GM23338 (cell line): ENCODE data around the gene RNF150. TPM values are rescaled to one million over a fixed set of nuclear protein-coding genes. Genes with fewer than 3 reads are reported as not detected.

Experiments
- ATAC-seq: fragments of 200-7000 bp; cut with Tn5 transposase; 3 replicates; pipeline ENCODE4 v1.9.1; 2020
- DNase-seq: peaks from one replicate; pipeline ENCODE4 v3.0.0-alpha.2; 2015; ENCODE audit warnings: low spot score
- H2AFZ ChIP-seq: fragments of 200-600 bp; sonication (generic); 2 replicates; pipeline ENCODE4 v1.8.0; 2016; ENCODE audit warnings: antibody characterized with exemption, mild to moderate bottlenecking, moderate library complexity
- H3F3A ChIP-seq: fragments of 200-600 bp; sonication (generic); replicated peaks from 2 replicates; pipeline ENCODE4 v1.8.0; 2017; ENCODE audit warnings: antibody characterized with exemption, mixed run types, low read depth
- H3K27ac ChIP-seq: fragments of 200-600 bp; sonication (generic); 2 replicates; pipeline ENCODE4 v1.6.1; 2016; ENCODE audit warnings: low read depth
- H3K27me3 ChIP-seq: fragments of 200-600 bp; sonication (generic); 2 replicates; pipeline ENCODE4 v1.8.0; 2016; ENCODE audit warnings: mild to moderate bottlenecking, mixed run types, moderate library complexity; ENCODE audit not compliant: insufficient read depth
- H3K36me3 ChIP-seq: fragments of 200-600 bp; sonication (generic); 2 replicates; pipeline ENCODE4 v1.8.0; 2016; ENCODE audit warnings: mild to moderate bottlenecking; ENCODE audit not compliant: insufficient read depth
- H3K4me1 ChIP-seq: fragments of 200-600 bp; sonication (generic); 2 replicates; pipeline ENCODE4 v1.8.0; 2016; ENCODE audit warnings: mild to moderate bottlenecking, moderate library complexity; ENCODE audit not compliant: insufficient read depth
- H3K4me2 ChIP-seq: fragments of 200-600 bp; sonication (generic); 2 replicates; pipeline ENCODE4 v1.7.1; 2017; ENCODE audit warnings: mixed run types
- H3K4me3 ChIP-seq: fragments of 200-600 bp; sonication (generic); 2 replicates; pipeline ENCODE4 v1.6.1; 2016; ENCODE audit warnings: mixed run types
- H3K79me2 ChIP-seq: fragments of 200-600 bp; sonication (generic); replicated peaks from 2 replicates; pipeline ENCODE4 v1.8.0; 2017; ENCODE audit warnings: mild to moderate bottlenecking; ENCODE audit not compliant: insufficient read depth
- H3K9me2 ChIP-seq: fragments of 200-600 bp; sonication (generic); 2 replicates; pipeline ENCODE4 v1.8.0; 2017; ENCODE audit not compliant: insufficient read depth
- H4K20me1 ChIP-seq: fragments of 200-600 bp; sonication (generic); replicated peaks from 2 replicates; pipeline ENCODE4 v1.8.0; 2017; ENCODE audit warnings: mild to moderate bottlenecking; ENCODE audit not compliant: insufficient read depth
- H3K27ac Mint-ChIP-seq: 2 replicates; pipeline ENCODE4 v1.8.0; 2020; ENCODE audit warnings: inconsistent platforms, mild to moderate bottlenecking, moderate library complexity, mixed read lengths
- H3K27me3 Mint-ChIP-seq: 3 replicates; pipeline ENCODE4 v1.8.0; 2022; ENCODE audit warnings: low read depth, mild to moderate bottlenecking, moderate library complexity, mixed read lengths, inconsistent platforms; ENCODE audit not compliant: insufficient read depth, poor library complexity
- H3K36me3 Mint-ChIP-seq: 3 replicates; pipeline ENCODE4 v1.8.0; 2021; ENCODE audit warnings: low read depth, mild to moderate bottlenecking, inconsistent platforms, moderate library complexity, mixed read lengths
- H3K4me1 Mint-ChIP-seq: 3 replicates; pipeline ENCODE4 v1.8.0; 2020; ENCODE audit warnings: mild to moderate bottlenecking, inconsistent platforms, mixed read lengths
- H3K4me3 Mint-ChIP-seq: 3 replicates; pipeline ENCODE4 v1.8.0; 2021; ENCODE audit warnings: moderate library complexity, mild to moderate bottlenecking, inconsistent platforms, mixed read lengths
- H3K9me3 Mint-ChIP-seq: 3 replicates; pipeline ENCODE4 v1.8.0; 2020; ENCODE audit warnings: moderate library complexity, mild to moderate bottlenecking, inconsistent platforms, mixed read lengths
- CREB1 ChIP-seq: fragments of 250-450 bp; sonication (Bioruptor Pico); IDR thresholded peaks from 2 replicates; pipeline ENCODE4 v1.5.0; 2020; ENCODE audit warnings: low read depth, mild to moderate bottlenecking, moderate library complexity
- ETS1 ChIP-seq: IDR thresholded peaks from 2 replicates; pipeline ENCODE4 v1.6.1; 2016; ENCODE audit warnings: antibody characterized with exemption
- EZH2 ChIP-seq: fragments of 200-600 bp; sonication (generic); IDR thresholded peaks from one replicate; pipeline ENCODE4 v1.8.0; 2017; ENCODE audit warnings: antibody characterized with exemption, mild to moderate bottlenecking, low read depth; ENCODE audit not compliant: unreplicated experiment
- EZH2phosphoT487 ChIP-seq: fragments of 200-600 bp; sonication (generic); IDR thresholded peaks from one replicate; pipeline ENCODE4 v1.8.1; 2018; ENCODE audit warnings: antibody characterized with exemption; ENCODE audit not compliant: unreplicated experiment
- JUNB ChIP-seq: IDR thresholded peaks from one replicate; pipeline ENCODE4 v1.6.1; 2016; ENCODE audit warnings: antibody characterized with exemption; ENCODE audit not compliant: unreplicated experiment
- NANOG ChIP-seq: IDR thresholded peaks from 2 replicates; pipeline ENCODE4 v1.6.1; 2016; ENCODE audit warnings: antibody characterized with exemption, borderline replicate concordance
- POLR2AphosphoS5 ChIP-seq: IDR thresholded peaks from 2 replicates; pipeline ENCODE4 v1.6.1; 2016; ENCODE audit warnings: antibody characterized with exemption, low read depth
- STAT1 ChIP-seq: IDR thresholded peaks from one replicate; pipeline ENCODE4 v1.6.1; 2016; ENCODE audit warnings: antibody characterized with exemption; ENCODE audit not compliant: unreplicated experiment
- ZNF114 ChIP-seq: fragments of 250-450 bp; sonication (Bioruptor Pico); IDR thresholded peaks from 2 replicates; pipeline ENCODE4 v1.5.0; 2020; ENCODE audit warnings: mild to moderate bottlenecking, moderate library complexity
- ZNF331 ChIP-seq: fragments of 250-450 bp; sonication (Bioruptor Pico); IDR thresholded peaks from 2 replicates; pipeline ENCODE4 v1.5.0; 2020; ENCODE audit warnings: low read depth, mild to moderate bottlenecking, moderate library complexity
- polyA plus RNA-seq: library from polyadenylated mRNA; unstranded; fragments of >200 nt; fragmentation: Nextera tagmentation; extraction: Ambion mirVana; gene quantifications from 2 replicates; pipeline ENCODE4 v1.2.1, GENCODE V29; 2016
- total RNA-seq: library from RNA; depleted of rRNA; stranded (reverse); fragments of >200 nt; shearing (Covaris generic); gene quantifications from 2 replicates; pipeline ENCODE4 v1.2.3, GENCODE V29; 2014
- TF ChIP-seq, protein P1 (sequence below): IDR thresholded peaks from one replicate; pipeline ENCODE4 v1.6.1; 2018; ENCODE audit warnings: antibody characterized with exemption; ENCODE audit not compliant: unreplicated experiment
- TF ChIP-seq, protein P2 (sequence below), 2 experiments: fragments of 200-600 bp in 1 of 2; sonication (generic) in 1 of 2; conservative IDR thresholded peaks; 2 replicates each; pipeline versions ENCODE4 v1.5.1 to v1.6.1; 2016 to 2017; ENCODE audit warnings: antibody characterized with exemption in 2 of 2, low read depth in 2 of 2, mild to moderate bottlenecking in 2 of 2, moderate library complexity in 1 of 2
- TF ChIP-seq, protein P3 (sequence below): fragments of 250-450 bp; sonication (Bioruptor Pico); IDR thresholded peaks from 2 replicates; pipeline ENCODE4 v1.5.0; 2020; ENCODE audit warnings: mild to moderate bottlenecking, moderate library complexity

RNF150 gene
- total and polyA plus RNA-seq, 2 experiments from 2014 or later = 1.3 to 6.1 TPM

- Histone ChIP-seq H3K9me2 (no peaks in the 10 kb centered on the region), H3K27me3 (no peaks in the 10 kb centered on the region), H3K36me3 (no peaks in the 10 kb centered on the region), H3F3A (no peaks in the 10 kb centered on the region), H3K4me2 (no peak overlapping the region), H3K4me3 (no peak overlapping the region), H4K20me1 (no peaks in the 10 kb centered on the region), H3K27ac (no peak overlapping the region), H3K4me1 (no peaks in the 10 kb centered on the region), H2AFZ (no peak overlapping the region), H3K79me2 (no peaks in the 10 kb centered on the region)
- ATAC-seq = no peak
- Mint-ChIP-seq H3K27me3 (peaks cover 2% of the 10 kb centered on the region), H3K9me3 (no peaks in the 10 kb centered on the region), H3K27ac (no peak overlapping the region), H3K4me1 (no peaks in the 10 kb centered on the region), H3K36me3 (no peaks in the 10 kb centered on the region), H3K4me3 (no peak overlapping the region)
- DNase-seq = peak; percentile 5
- no peak for TF ChIP-seq ETS1
- no peak for TF ChIP-seq EZH2
- TF ChIP-seq ZNF114 = no peak
- TF ChIP-seq JUNB = no peak
- TF ChIP-seq, protein P1, sequence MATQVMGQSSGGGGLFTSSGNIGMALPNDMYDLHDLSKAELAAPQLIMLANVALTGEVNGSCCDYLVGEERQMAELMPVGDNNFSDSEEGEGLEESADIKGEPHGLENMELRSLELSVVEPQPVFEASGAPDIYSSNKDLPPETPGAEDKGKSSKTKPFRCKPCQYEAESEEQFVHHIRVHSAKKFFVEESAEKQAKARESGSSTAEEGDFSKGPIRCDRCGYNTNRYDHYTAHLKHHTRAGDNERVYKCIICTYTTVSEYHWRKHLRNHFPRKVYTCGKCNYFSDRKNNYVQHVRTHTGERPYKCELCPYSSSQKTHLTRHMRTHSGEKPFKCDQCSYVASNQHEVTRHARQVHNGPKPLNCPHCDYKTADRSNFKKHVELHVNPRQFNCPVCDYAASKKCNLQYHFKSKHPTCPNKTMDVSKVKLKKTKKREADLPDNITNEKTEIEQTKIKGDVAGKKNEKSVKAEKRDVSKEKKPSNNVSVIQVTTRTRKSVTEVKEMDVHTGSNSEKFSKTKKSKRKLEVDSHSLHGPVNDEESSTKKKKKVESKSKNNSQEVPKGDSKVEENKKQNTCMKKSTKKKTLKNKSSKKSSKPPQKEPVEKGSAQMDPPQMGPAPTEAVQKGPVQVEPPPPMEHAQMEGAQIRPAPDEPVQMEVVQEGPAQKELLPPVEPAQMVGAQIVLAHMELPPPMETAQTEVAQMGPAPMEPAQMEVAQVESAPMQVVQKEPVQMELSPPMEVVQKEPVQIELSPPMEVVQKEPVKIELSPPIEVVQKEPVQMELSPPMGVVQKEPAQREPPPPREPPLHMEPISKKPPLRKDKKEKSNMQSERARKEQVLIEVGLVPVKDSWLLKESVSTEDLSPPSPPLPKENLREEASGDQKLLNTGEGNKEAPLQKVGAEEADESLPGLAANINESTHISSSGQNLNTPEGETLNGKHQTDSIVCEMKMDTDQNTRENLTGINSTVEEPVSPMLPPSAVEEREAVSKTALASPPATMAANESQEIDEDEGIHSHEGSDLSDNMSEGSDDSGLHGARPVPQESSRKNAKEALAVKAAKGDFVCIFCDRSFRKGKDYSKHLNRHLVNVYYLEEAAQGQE = no peak
- TF ChIP-seq, protein P2, sequence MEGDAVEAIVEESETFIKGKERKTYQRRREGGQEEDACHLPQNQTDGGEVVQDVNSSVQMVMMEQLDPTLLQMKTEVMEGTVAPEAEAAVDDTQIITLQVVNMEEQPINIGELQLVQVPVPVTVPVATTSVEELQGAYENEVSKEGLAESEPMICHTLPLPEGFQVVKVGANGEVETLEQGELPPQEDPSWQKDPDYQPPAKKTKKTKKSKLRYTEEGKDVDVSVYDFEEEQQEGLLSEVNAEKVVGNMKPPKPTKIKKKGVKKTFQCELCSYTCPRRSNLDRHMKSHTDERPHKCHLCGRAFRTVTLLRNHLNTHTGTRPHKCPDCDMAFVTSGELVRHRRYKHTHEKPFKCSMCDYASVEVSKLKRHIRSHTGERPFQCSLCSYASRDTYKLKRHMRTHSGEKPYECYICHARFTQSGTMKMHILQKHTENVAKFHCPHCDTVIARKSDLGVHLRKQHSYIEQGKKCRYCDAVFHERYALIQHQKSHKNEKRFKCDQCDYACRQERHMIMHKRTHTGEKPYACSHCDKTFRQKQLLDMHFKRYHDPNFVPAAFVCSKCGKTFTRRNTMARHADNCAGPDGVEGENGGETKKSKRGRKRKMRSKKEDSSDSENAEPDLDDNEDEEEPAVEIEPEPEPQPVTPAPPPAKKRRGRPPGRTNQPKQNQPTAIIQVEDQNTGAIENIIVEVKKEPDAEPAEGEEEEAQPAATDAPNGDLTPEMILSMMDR (conservative IDR thresholded peaks at IDR 0.05; ENCODE audit: low read depth in 2 of 2) = no peak
- no peak for TF ChIP-seq ZNF331 (CRISPR knock-in tag)
- no peak for TF ChIP-seq EZH2phosphoT487
- TF ChIP-seq NANOG = no peak
- no peak for TF ChIP-seq STAT1
- TF ChIP-seq CREB1 = no peak
- no peak for TF ChIP-seq POLR2AphosphoS5
- TF ChIP-seq, protein P3, sequence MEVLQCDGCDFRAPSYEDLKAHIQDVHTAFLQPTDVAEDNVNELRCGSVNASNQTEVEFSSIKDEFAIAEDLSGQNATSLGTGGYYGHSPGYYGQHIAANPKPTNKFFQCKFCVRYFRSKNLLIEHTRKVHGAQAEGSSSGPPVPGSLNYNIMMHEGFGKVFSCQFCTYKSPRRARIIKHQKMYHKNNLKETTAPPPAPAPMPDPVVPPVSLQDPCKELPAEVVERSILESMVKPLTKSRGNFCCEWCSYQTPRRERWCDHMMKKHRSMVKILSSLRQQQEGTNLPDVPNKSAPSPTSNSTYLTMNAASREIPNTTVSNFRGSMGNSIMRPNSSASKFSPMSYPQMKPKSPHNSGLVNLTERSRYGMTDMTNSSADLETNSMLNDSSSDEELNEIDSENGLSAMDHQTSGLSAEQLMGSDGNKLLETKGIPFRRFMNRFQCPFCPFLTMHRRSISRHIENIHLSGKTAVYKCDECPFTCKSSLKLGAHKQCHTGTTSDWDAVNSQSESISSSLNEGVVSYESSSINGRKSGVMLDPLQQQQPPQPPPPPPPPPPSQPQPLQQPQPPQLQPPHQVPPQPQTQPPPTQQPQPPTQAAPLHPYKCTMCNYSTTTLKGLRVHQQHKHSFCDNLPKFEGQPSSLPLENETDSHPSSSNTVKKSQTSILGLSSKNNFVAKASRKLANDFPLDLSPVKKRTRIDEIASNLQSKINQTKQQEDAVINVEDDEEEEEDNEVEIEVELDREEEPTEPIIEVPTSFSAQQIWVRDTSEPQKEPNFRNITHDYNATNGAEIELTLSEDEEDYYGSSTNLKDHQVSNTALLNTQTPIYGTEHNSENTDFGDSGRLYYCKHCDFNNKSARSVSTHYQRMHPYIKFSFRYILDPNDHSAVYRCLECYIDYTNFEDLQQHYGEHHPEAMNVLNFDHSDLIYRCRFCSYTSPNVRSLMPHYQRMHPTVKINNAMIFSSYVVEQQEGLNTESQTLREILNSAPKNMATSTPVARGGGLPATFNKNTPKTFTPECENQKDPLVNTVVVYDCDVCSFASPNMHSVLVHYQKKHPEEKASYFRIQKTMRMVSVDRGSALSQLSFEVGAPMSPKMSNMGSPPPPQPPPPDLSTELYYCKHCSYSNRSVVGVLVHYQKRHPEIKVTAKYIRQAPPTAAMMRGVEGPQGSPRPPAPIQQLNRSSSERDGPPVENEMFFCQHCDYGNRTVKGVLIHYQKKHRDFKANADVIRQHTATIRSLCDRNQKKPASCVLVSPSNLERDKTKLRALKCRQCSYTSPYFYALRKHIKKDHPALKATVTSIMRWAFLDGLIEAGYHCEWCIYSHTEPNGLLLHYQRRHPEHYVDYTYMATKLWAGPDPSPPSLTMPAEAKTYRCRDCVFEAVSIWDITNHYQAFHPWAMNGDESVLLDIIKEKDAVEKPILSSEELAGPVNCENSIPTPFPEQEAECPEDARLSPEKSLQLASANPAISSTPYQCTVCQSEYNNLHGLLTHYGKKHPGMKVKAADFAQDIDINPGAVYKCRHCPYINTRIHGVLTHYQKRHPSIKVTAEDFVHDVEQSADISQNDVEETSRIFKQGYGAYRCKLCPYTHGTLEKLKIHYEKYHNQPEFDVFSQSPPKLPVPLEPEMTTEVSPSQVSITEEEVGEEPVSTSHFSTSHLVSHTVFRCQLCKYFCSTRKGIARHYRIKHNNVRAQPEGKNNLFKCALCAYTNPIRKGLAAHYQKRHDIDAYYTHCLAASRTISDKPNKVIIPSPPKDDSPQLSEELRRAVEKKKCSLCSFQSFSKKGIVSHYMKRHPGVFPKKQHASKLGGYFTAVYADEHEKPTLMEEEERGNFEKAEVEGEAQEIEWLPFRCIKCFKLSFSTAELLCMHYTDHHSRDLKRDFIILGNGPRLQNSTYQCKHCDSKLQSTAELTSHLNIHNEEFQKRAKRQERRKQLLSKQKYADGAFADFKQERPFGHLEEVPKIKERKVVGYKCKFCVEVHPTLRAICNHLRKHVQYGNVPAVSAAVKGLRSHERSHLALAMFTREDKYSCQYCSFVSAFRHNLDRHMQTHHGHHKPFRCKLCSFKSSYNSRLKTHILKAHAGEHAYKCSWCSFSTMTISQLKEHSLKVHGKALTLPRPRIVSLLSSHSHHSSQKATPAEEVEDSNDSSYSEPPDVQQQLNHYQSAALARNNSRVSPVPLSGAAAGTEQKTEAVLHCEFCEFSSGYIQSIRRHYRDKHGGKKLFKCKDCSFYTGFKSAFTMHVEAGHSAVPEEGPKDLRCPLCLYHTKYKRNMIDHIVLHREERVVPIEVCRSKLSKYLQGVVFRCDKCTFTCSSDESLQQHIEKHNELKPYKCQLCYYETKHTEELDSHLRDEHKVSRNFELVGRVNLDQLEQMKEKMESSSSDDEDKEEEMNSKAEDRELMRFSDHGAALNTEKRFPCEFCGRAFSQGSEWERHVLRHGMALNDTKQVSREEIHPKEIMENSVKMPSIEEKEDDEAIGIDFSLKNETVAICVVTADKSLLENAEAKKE (CRISPR knock-in tag) = no peak
Observed at GRCh38 chr4:141153751-141154510, 20.7 kb upstream of the RNF150 start.
